GM18502 (cell line): ENCODE results near the gene MYOCD.

Experiments used
- ATAC-seq: cut with Tn5 transposase; IDR thresholded peaks from one replicate; pipeline ENCODE4 v1.9.1; 2021; ENCODE audit warnings: mild to moderate bottlenecking; ENCODE audit not compliant: unreplicated experiment, poor library complexity

The MYOCD gene

GRCh38 chr17:12739500-12739899 lies 73.8 kb downstream of the MYOCD start:
- ATAC-seq = no peak

GRCh38 chr17:12743046-12743445 lies 77.4 kb downstream of the MYOCD start:
- ATAC-seq = no peak

GRCh38 chr17:12744298-12744697 lies 78.6 kb downstream of the MYOCD start:
- no peak for ATAC-seq

GRCh38 chr17:12744786-12745185 lies 79.1 kb downstream of the MYOCD start:
- no peak for ATAC-seq

- no peak for ATAC-seq
Measured at GRCh38 chr17:12745486-12745885, 79.8 kb downstream of the MYOCD start.

GRCh38 chr17:12756786-12757185 lies 91.1 kb downstream of the MYOCD start:
- ATAC-seq = no peak

- no peak for ATAC-seq
Measured at GRCh38 chr17:12759090-12759489, 93.4 kb downstream of the MYOCD start.

- ATAC-seq = no peak
Measured at GRCh38 chr17:12765548-12765947, 99.9 kb downstream of the MYOCD start.

GRCh38 chr17:12768255-12768654 lies 102.6 kb downstream of the MYOCD start:
- ATAC-seq = no peak

GRCh38 chr17:12769981-12770380 lies 104.3 kb downstream of the MYOCD start:
- ATAC-seq = no peak

- ATAC-seq = no peak
Measured at GRCh38 chr17:12773153-12773552, 107.5 kb downstream of the MYOCD start.

GRCh38 chr17:12789075-12789480 lies 123.4 kb downstream of the MYOCD start:
- peak; percentile 95 for ATAC-seq

- ATAC-seq = peak; percentile 88
Measured at GRCh38 chr17:12789481-12790248, 124.0 kb downstream of the MYOCD start, which contains the start of gene ARHGAP44. Gene ARHGAP44 (plus strand): TSS chr17:12789498. CDS start chr17:12789839, 341 bp downstream.

GRCh38 chr17:12790249-12791106 lies 124.8 kb downstream of the MYOCD start:
- ATAC-seq = no peak

- no peak for ATAC-seq
Measured at GRCh38 chr17:12794919-12795532, 129.3 kb downstream of the MYOCD start.

GRCh38 chr17:12800855-12801365 lies 135.2 kb downstream of the MYOCD start:
- ATAC-seq = no peak

- no peak for ATAC-seq
Measured at GRCh38 chr17:12806630-12807029, 140.9 kb downstream of the MYOCD start.

- no peak for ATAC-seq
Measured at GRCh38 chr17:12808723-12809122, 143.0 kb downstream of the MYOCD start.

- ATAC-seq = no peak
Measured at GRCh38 chr17:12812877-12813276, 147.2 kb downstream of the MYOCD start.

GRCh38 chr17:12813664-12814063 lies 148.0 kb downstream of the MYOCD start:
- ATAC-seq = no peak

GRCh38 chr17:12814718-12815117 lies 149.0 kb downstream of the MYOCD start:
- ATAC-seq = no peak
